H1 (cell line): ENCODE data around the gene ZYG11B.

Experiments
- BRCA1 ChIP-seq: IDR thresholded peaks from 2 replicates; pipeline ENCODE4 v1.6.1; 2012; ENCODE audit warnings: low read depth, low read length, improper control_type of control experiment
- CEBPB ChIP-seq: IDR thresholded peaks from 2 replicates; pipeline ENCODE4 v1.6.1; 2012; ENCODE audit warnings: low read depth, low read length
- CTCF ChIP-seq, 3 experiments: IDR thresholded peaks; 1 replicate in 2 of 3; 2 replicates in 1 of 3; pipeline versions ENCODE4 v1.5.1 to v1.6.1; 2011; ENCODE audit warnings: low read length in 3 of 3, mild to moderate bottlenecking in 3 of 3, inconsistent platforms in 2 of 3, low read depth in 1 of 3, moderate library complexity in 1 of 3; ENCODE audit not compliant: insufficient read depth in 1 of 3; ENCODE audit errors: control extremely low read depth in 1 of 3
- EGR1 ChIP-seq: IDR thresholded peaks from 2 replicates; pipeline ENCODE4 v1.6.1; 2011; ENCODE audit warnings: low read depth, low read length, borderline replicate concordance
- HDAC6 ChIP-seq: IDR thresholded peaks from one replicate; pipeline ENCODE4 v1.7.1; 2012; ENCODE audit warnings: low read depth, mild to moderate bottlenecking, inconsistent platforms, low read length, moderate library complexity
- KDM1A ChIP-seq: fragments of 200-600, 300-600 bp; sonication (generic); IDR thresholded peaks from 2 replicates; pipeline ENCODE4 v1.7.1; 2016; ENCODE audit warnings: mild to moderate bottlenecking, low read length, borderline replicate concordance
- PHF8 ChIP-seq: fragments of 200-600 bp; sonication (generic); conservative IDR thresholded peaks from 2 replicates; pipeline ENCODE4 v1.7.1; 2012; ENCODE audit warnings: low read depth, mild to moderate bottlenecking, inconsistent platforms, low read length, moderate library complexity
- POLR2A ChIP-seq, 2 experiments: IDR thresholded peaks; 1 replicate in 1 of 2; 2 replicates in 1 of 2; pipeline ENCODE4 v1.6.1; 2011; ENCODE audit warnings: low read depth in 2 of 2, low read length in 2 of 2, mild to moderate bottlenecking in 2 of 2; ENCODE audit errors: control extremely low read depth in 1 of 2
- POLR2AphosphoS5 ChIP-seq: IDR thresholded peaks from 2 replicates; pipeline ENCODE4 v1.6.1; 2011; ENCODE audit warnings: low read depth, low read length
- TF ChIP-seq, protein P1 (sequence below): IDR thresholded peaks from 2 replicates; pipeline ENCODE4 v1.6.1; 2012; ENCODE audit warnings: inconsistent platforms

- no peak for TF ChIP-seq POLR2AphosphoS5
- TF ChIP-seq POLR2A (IDR thresholded peaks at IDR 0.05; ENCODE audit: control extremely low read depth in 1 of 2, low read depth in 2 of 2, low read length in 2 of 2): no peak
- TF ChIP-seq CTCF (IDR thresholded peaks at IDR 0.05; ENCODE audit: control extremely low read depth in 1 of 3, insufficient read depth in 1 of 3, low read depth in 1 of 3, low read length in 3 of 3): no peak
- TF ChIP-seq, protein P1, sequence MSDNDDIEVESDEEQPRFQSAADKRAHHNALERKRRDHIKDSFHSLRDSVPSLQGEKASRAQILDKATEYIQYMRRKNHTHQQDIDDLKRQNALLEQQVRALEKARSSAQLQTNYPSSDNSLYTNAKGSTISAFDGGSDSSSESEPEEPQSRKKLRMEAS: no peak
- no peak for TF ChIP-seq KDM1A
- no peak for TF ChIP-seq CEBPB
- TF ChIP-seq HDAC6: no peak
- no peak for TF ChIP-seq BRCA1
- TF ChIP-seq EGR1: no peak
- no peak for TF ChIP-seq PHF8
Measured at GRCh38 chr1:52753169-52753568, 26.9 kb downstream of the ZYG11B start.
